ENCODE data around the gene PSTK. TPM values are rescaled to one million over a fixed set of nuclear protein-coding genes. Genes with fewer than 3 reads are reported as not detected.
A peak's percentile ranks its signal among the peaks of the same experiment; 100 is the strongest.

PSTK gene
- total and polyA plus RNA-seq, 2 of the 13 experiments (the other 11 are each of a cell fraction or from before 2014, with no cell fraction given), result 8.2 to 9.3 TPM

DNA sequence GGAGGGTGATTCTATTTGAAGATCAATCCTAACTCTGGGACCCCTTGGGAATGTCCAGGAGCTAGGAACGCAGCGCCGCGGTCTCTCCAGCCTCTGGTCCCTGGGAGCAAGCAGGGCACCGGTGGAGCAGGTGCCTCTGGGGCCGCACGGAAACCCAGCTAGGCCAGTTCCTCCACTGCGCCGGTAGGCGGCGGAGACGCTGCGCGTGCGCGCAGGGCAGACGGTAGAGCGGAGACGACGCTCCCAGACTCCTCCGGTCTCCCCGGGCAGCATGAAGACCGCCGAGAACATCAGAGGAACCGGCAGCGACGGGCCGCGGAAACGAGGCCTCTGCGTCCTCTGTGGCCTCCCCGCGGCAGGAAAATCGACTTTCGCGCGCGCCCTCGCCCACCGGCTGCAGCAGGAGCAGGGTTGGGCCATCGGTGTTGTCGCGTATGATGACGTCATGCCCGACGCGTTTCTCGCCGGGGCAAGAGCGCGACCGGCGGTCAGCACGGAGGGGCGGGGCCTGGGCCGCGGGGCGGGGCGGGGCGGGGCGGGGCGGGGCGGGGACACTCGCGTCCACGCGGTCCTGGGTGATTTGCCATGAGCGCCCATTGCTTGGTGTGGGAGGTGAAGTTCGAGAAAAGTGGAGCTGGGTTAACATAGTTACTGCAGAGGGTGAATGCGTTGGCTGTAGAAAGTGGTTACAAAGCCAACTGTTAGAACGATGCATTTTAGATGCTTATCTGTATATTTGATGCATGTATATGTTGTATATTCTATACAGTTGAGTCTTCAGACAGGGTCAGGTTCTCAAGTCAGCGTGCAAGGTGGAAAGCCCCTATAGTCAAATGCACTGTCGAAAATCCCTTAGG, at the start of gene PSTK (continued):
- TF ChIP-seq, protein P1, sequence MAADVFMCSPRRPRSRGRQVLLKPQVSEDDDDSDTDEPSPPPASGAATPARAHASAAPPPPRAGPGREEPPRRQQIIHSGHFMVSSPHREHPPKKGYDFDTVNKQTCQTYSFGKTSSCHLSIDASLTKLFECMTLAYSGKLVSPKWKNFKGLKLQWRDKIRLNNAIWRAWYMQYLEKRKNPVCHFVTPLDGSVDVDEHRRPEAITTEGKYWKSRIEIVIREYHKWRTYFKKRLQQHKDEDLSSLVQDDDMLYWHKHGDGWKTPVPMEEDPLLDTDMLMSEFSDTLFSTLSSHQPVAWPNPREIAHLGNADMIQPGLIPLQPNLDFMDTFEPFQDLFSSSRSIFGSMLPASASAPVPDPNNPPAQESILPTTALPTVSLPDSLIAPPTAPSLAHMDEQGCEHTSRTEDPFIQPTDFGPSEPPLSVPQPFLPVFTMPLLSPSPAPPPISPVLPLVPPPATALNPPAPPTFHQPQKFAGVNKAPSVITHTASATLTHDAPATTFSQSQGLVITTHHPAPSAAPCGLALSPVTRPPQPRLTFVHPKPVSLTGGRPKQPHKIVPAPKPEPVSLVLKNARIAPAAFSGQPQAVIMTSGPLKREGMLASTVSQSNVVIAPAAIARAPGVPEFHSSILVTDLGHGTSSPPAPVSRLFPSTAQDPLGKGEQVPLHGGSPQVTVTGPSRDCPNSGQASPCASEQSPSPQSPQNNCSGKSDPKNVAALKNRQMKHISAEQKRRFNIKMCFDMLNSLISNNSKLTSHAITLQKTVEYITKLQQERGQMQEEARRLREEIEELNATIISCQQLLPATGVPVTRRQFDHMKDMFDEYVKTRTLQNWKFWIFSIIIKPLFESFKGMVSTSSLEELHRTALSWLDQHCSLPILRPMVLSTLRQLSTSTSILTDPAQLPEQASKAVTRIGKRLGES (CRISPR knock-in tag; IDR thresholded peaks at IDR 0.05; ENCODE audit: borderline replicate concordance), result 0 out of 2 replicates have a peak, but pooled peaks have one; percentile 25
- TF ChIP-seq ZNF383 (CRISPR knock-in tag; IDR thresholded peaks at IDR 0.05; ENCODE audit: borderline replicate concordance) (no peak), PAXIP1 (CRISPR knock-in tag; conservative IDR thresholded peaks at IDR 0.05) (no peak; the same call in 1 of the 2 replicates), STAT5B (CRISPR knock-in tag; IDR thresholded peaks at IDR 0.05) (peak; percentile 23; the same call in 1 of the 2 replicates), ZNF562 (CRISPR knock-in tag; IDR thresholded peaks at IDR 0.05; ENCODE audit: borderline replicate concordance) (no peak), THAP7 (CRISPR knock-in tag; IDR thresholded peaks at IDR 0.05) (no peak), ZFP90 (CRISPR knock-in tag; IDR thresholded peaks at IDR 0.05; ENCODE audit: borderline replicate concordance) (peak; percentile 50), YEATS4 (CRISPR knock-in tag; IDR thresholded peaks at IDR 0.05; ENCODE audit: borderline replicate concordance) (peak; percentile 91)
- TF ChIP-seq, protein P2, sequence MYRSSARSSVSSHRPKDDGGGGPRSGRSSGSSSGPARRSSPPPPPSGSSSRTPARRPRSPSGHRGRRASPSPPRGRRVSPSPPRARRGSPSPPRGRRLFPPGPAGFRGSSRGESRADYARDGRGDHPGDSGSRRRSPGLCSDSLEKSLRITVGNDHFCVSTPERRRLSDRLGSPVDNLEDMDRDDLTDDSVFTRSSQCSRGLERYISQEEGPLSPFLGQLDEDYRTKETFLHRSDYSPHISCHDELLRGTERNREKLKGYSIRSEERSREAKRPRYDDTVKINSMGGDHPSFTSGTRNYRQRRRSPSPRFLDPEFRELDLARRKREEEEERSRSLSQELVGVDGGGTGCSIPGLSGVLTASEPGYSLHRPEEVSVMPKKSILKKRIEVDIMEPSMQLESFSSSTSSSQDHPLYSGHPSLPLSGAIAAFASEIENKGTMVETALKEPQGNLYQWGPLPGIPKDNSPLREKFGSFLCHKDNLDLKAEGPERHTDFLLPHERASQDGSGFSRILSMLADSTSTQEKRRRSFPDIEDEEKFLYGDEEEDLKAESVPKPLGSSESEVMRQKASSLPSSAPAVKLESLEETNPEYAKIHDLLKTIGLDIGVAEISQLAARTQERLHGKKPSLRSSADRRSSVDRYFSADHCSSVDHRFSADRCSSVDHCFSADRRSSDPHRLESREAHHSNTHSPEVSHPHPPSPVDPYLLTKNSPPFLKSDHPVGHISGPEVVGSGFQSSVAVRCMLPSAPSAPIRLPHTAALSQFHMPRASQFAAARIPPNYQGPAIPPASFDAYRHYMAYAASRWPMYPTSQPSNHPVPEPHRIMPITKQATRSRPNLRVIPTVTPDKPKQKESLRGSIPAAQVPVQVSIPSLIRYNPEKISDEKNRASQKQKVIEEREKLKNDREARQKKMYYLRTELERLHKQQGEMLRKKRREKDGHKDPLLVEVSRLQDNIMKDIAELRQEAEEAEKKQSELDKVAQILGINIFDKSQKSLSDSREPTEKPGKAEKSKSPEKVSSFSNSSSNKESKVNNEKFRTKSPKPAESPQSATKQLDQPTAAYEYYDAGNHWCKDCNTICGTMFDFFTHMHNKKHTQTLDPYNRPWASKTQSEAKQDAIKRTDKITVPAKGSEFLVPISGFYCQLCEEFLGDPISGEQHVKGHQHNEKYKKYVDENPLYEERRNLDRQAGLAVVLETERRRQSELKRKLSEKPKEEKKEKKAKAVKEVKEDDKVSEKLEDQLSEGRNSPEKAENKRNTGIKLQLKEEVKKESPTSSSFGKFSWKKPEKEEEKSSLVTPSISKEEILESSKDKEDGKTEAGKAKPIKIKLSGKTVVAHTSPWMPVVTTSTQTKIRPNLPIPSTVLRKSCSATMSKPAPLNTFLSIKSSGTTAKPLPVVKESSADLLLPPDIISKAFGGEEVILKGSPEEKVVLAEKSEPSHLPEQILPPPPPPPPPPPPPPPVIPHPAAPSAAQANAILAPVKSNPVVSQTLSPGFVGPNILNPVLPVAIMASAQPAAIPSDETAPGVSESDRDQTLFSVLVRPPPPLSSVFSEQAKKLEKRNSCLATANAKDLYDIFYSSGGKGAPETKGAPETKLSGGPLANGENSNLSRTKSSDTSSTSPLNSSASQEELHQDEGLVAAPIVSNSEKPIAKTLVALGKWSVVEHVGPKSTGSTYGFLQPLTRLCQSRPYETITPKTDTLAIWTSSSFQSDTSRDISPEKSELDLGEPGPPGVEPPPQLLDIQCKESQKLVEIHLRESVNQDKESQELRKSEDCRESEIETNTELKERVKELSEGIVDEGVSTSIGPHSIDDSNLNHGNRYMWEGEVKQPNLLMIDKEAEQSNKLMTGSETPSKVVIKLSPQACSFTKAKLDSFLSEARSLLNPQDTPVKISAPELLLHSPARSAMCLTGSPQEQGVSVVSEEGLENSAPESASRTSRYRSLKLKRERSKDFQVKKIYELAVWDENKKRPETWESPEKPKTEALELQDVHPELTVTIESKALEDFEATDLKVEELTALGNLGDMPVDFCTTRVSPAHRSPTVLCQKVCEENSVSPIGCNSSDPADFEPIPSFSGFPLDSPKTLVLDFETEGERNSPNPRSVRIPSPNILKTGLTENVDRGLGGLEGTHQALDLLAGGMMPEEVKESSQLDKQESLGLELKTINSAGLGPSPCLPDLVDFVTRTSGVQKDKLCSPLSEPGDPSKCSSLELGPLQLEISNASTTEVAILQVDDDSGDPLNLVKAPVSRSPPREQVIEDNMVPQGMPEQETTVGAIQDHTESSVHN (CRISPR knock-in tag; IDR thresholded peaks at IDR 0.05), result peak; percentile 75; the same call in 1 of the 2 replicates
